HTR-8/SVneo (cell line): ENCODE data around the gene PLGLB2.
"Not testable (repeated sequence)": the region's sequence is repeated elsewhere in the genome, so short reads cannot be mapped to it uniquely, and the experiment has no call there.

Source experiments
- DNase-seq: peaks from one replicate; pipeline ENCODE4 v3.0.0; 2011; ENCODE audit warnings: low spot score, mixed read lengths; ENCODE audit not compliant: insufficient read length
- FAIRE-seq: peaks from 2 replicates; lab custom pipeline; 2011; peaks lifted over from hg19 to GRCh38; lab: Jason Lieb, UNC

Gene PLGLB2

DNA sequence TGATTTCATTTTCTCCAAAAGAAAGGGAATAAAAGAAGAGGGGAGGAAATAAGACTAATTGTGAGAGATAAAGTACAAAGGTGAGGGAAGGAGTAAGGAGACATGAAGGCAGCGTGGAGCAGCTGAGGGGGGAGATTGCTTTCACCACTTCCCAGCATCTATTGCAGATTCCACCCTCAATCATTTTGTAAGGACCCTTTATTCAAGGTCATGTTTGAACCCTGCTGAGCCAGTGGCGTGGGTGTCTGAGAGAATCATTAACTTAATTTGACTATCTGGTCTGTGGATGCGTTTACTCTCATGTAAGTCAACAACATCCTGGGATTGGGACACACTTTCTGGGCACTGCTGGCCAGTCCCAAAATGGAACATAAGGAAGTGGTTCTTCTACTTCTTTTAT, at the start of gene PLGLB2:
Gene PLGLB2 (plus strand): TSS at position 297 of the 400 bp plus-strand sequence. CDS start 67 bp downstream, at position 364.
- FAIRE-seq, DNase-seq: not testable (repeated sequence)

DNA sequence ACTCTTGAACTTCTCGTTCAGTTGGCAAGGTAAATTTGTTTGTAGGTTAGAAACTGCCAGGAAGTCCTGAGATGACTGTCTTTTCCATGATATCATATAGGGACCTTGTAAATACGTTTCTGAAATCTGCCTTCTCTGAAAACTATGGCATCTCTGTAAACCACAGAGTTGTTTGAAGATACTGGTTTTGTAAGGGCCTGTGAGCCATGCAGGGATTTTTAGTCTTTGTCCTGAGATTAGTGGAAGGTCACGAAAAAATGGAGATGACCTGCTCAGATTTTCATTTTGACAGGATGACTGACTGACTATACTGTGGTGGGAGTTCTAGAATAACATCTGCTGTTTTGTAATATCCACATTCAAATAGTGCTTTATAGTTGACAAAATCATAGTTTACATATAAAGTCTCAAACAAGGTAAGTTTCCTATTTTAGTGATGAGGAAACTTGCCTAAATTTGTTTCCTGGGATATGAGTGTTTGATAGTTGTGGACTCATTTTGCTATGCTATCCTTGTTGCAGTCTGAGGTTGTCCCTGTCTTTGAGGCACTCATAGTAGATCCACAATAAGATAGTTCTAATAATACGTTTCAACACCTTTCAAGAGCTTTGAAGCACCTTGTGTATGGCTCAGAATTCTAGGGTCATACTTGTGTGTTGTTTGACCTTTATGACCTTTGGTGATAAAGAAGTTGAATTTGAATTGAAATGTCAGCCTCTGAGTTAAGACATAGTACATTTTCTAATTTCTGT, 43.1 kb upstream of the PLGLB2 start:
- FAIRE-seq, DNase-seq: not testable (repeated sequence)

DNA sequence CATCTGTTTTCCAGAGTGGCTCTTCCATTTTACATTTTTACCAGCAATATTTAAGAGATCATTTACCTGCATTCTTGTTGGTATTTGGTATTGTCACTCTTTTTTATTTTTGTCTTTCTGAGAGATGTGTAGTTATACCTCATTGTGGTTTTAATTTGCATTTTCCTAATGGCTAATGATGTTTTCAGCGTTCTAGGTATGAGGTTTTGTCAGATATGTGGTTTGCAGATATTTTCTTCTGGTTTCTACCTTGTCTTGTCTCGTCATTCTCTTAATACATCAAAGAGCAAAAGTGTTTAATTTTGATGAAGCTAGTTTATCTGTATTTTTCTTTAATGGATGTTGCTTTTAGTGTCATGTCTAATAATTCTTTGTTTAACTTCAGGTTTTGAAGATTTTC, 39.5 kb upstream of the PLGLB2 start:
- not testable (repeated sequence) for DNase-seq, FAIRE-seq

- DNase-seq, FAIRE-seq: not testable (repeated sequence)
These were observed 19.8 kb upstream of the PLGLB2 start for GRCh38 chr2:87727940-87728599.

DNA sequence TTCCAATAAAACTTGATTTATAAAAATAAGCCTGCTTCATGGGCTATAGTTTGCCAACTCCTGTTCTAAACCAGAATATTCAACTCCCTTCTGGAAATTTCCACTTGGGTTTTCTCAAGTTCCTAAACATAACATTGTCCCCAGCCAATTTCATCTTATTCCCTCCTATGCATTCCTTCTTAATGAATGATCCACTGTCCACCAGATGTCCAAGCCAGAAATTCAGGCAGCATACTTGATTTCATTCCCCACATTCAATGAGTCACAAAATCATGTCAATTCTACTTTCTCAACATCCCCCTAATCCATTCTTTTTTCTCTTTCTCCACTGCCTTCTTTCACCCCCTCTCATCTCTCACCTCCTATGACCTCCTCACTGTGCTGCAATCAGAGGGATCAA, 7.0 kb upstream of the PLGLB2 start:
- not testable (repeated sequence) for DNase-seq, FAIRE-seq

DNA sequence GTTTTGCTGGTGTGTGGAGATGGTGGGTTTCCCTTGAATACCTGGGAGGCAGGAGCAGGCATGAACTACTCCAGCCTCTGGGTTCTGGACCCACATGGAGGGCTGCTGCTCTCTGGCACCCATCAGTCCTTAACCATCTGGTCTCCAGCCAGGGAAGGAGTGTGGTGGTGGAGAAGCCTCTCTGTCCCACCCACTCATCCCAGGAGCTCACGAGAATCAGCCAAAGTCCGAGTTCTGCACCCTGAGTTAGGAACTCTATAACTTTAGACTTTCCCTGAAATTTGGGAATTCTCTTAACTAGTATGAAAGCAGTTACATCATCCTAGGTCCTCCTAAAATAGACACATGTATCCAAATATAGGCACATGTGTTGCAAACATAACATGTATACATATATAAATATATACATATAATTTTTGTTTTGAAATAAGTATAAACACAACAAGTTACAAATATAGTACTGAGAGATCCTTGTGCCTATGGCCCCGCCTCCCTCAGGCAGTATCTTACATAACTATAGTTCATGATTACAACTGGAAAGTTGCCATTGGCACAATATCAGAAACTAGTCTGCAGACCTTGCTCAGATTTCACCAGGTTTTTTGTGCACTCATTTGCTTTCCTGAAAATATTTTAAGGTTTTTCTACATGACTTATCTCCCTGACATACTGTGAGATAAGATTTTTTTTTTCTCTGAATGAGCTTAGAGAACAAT, 5.3 kb upstream of the PLGLB2 start:
- not testable (repeated sequence) for FAIRE-seq, DNase-seq

GRCh38 chr2:87743638-87744037, 4.2 kb upstream of the PLGLB2 start:
- not testable (repeated sequence) for FAIRE-seq, DNase-seq

DNA sequence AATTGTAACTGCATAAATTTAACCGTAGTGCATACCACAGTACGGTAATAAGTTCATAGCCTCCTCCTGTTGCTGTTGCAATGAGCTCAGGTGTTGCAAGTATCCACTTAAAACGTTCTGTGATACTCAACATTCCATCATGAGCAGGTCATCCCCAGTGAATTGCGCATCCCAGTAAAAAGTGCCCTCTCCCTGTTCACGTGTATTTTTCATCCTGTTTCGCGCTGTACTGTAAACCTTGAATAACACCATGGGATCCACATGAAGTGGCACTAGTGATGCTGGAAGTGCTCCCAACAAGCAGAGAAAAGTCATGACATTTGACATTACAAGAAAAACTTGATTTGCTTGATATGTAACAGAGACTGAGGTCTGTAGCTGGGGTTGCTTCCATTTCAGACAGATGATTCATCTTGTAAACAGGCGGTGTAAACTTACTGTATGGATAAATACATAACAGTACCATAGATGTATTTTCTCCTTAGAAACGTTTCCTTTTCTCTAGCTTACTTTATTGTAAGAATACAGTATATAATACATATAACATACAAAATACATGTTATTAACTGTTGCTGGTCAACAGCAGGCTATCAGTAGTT, 2.4 kb upstream of the PLGLB2 start:
- not testable (repeated sequence) for DNase-seq, FAIRE-seq

DNA sequence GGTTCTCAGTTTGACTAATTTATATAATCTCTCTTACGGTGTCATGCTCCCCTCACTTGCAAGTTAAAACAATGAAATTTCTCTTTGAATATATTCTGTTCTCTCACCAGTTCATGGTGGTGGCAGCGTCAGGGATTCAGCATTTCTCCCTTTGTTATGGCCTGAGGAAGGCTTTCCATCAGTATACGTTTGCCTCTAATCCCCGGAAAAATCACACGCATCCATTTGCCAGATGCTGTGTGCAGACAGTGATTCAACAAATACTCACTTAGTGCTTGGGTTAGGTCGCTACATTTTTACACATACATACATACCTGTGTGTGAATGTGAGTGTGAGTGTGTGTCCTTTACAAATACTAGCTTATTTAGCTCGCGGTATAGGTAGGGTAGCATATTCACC, 637 bp downstream of the PLGLB2 start:
- FAIRE-seq, DNase-seq: not testable (repeated sequence)

GRCh38 chr2:87750560-87750959, 2.7 kb downstream of the PLGLB2 start:
- FAIRE-seq, DNase-seq: not testable (repeated sequence)

GRCh38 chr2:87754759-87755158, 6.9 kb downstream of the PLGLB2 start:
- not testable (repeated sequence) for FAIRE-seq, DNase-seq
